Measurements from ENCODE around the gene MICAL2. TPM values are rescaled to one million over a fixed set of nuclear protein-coding genes. Genes with fewer than 3 reads are reported as not detected.

MICAL2 gene
- polyA plus RNA-seq, 1 experiment, result 135 TPM

DNA sequence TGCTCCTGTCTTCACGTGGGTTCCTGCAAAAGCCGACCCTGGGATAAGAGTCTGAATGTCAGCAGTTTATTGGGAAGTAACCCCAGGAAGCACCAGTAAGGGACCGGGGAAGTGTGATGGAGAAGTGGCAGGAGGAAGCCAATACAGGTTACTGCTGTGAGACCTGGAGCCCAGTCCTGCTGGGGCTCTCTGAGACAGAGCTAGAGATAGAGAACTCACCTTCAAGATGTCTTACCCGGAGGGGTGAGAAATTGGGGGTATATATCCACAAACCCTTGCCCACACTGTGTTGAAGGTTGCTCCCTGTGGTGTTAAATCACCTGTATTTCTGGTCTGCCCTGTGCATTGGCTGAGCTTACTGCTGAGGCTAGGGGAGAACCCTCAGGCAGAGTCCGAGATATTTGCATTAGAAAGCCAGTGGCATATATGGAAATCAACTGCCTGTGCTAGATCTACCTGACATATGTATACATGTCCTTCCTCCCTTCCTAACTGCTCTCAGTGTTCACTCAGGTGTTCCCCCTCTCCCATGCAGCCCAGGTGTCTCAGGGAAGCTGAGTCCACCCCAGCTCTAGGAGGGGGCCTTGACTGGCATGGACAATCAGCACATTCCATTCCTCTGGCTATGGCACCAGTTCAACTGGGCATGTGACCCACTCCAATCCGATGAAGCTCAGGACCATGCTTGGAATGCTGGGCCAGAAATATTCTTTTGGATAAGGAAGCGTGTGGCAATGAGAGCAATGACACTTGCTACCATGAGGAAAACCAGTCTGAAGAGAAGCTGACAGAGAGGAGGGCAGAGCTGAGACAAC lies 6.8 kb upstream of the MICAL2 start:
- TF ChIP-seq, protein P1, sequence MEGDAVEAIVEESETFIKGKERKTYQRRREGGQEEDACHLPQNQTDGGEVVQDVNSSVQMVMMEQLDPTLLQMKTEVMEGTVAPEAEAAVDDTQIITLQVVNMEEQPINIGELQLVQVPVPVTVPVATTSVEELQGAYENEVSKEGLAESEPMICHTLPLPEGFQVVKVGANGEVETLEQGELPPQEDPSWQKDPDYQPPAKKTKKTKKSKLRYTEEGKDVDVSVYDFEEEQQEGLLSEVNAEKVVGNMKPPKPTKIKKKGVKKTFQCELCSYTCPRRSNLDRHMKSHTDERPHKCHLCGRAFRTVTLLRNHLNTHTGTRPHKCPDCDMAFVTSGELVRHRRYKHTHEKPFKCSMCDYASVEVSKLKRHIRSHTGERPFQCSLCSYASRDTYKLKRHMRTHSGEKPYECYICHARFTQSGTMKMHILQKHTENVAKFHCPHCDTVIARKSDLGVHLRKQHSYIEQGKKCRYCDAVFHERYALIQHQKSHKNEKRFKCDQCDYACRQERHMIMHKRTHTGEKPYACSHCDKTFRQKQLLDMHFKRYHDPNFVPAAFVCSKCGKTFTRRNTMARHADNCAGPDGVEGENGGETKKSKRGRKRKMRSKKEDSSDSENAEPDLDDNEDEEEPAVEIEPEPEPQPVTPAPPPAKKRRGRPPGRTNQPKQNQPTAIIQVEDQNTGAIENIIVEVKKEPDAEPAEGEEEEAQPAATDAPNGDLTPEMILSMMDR (IDR thresholded peaks at IDR 0.05; ENCODE audit: insufficient read depth, low read depth, low read length), result no peak
- CTCF ChIA-PET, result interaction anchor here (0.7 to 3.7 kb wide), 3 partner anchors 12 to 56 kb away, joined by 4 to 18 read pairs (median 7); no protein-coding TSS in a partner anchor
- Histone ChIP-seq H3K36me3 (ENCODE audit: control insufficient read depth, insufficient read depth, low read length) (no peaks in the 10 kb centered on the region), H3K27me3 (ENCODE audit: control insufficient read depth, insufficient read depth, low read length) (no peaks in the 10 kb centered on the region), H3K4me3 (ENCODE audit: low read depth, low read length) (no peak overlapping the region)
- DNase-seq (ENCODE audit: low read depth), result no peak
- POLR2A ChIA-PET, result interaction anchor here (0.6 kb wide), 2 partner anchors 9 to 12 kb away, joined by 3 to 4 read pairs; no protein-coding TSS in a partner anchor

DNA sequence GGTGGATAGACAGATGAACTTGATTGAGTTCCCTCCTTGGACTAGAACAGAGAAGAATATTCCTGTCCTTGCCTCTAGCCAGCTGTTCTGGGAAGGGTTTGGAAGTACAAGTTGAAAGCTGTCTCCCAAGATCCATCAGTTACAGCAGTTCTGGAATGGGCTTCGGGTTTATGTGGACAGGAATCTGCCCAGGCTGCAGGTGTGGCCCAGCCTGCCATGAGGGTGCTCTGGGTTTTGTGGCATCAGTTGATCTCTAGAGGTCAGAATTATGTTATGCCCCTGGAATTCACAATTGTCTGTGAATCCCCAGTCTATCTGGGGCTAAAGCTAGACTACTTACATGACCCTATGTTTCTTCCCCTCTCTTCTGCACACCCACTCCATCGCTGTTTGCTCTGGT lies 4.9 kb upstream of the MICAL2 start:
- DNase-seq (ENCODE audit: low read depth), result no peak
- TF ChIP-seq, protein P1 (IDR thresholded peaks at IDR 0.05; ENCODE audit: insufficient read depth, low read depth, low read length), result no peak
- CTCF ChIA-PET, result interaction anchor here (1.2 to 1.7 kb wide), 3 partner anchors 39 to 132 kb away, joined by 3 to 5 read pairs (median 4); no protein-coding TSS in a partner anchor
- Histone ChIP-seq H3K27me3 (ENCODE audit: control insufficient read depth, insufficient read depth, low read length) (no peaks in the 10 kb centered on the region), H3K36me3 (ENCODE audit: control insufficient read depth, insufficient read depth, low read length) (no peaks in the 10 kb centered on the region), H3K4me3 (ENCODE audit: low read depth, low read length) (no peak overlapping the region)
- POLR2A ChIA-PET, result no interaction called here

DNA sequence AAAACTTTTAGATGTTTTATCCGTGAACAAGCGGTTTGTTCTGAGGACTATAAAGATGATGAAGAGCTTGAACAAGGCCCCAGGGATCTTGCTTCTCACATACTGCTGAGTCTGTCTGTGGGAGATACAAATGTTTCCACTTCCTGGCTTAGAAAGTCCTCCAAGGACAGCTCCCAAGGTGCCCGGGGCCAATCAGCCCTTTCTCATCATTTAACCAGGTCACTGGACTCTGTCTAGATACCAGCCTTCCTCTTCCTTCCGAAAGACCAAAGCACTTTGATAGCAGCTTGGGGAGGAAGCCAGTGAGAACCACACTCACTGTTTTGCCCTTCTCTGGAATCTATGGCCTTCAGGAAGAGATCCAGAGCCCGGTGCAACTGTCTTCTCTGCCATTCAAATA lies 4.3 kb upstream of the MICAL2 start:
- no peaks in the 10 kb centered on the region for H3K36me3 ChIP-seq (ENCODE audit: control insufficient read depth, insufficient read depth, low read length)
- DNase-seq (ENCODE audit: low read depth), result no peak
- no peaks in the 10 kb centered on the region for H3K27me3 ChIP-seq (ENCODE audit: control insufficient read depth, insufficient read depth, low read length)
- ChIA-PET CTCF (interaction anchor here (0.8 to 1.7 kb wide), 4 partner anchors 18 to 131 kb away, joined by 3 to 5 read pairs (median 4); no protein-coding TSS in a partner anchor), POLR2A (no interaction called here)
- TF ChIP-seq, protein P1 (IDR thresholded peaks at IDR 0.05; ENCODE audit: insufficient read depth, low read depth, low read length), result no peak
- no peak overlapping the region for H3K4me3 ChIP-seq (ENCODE audit: low read depth, low read length)

DNA sequence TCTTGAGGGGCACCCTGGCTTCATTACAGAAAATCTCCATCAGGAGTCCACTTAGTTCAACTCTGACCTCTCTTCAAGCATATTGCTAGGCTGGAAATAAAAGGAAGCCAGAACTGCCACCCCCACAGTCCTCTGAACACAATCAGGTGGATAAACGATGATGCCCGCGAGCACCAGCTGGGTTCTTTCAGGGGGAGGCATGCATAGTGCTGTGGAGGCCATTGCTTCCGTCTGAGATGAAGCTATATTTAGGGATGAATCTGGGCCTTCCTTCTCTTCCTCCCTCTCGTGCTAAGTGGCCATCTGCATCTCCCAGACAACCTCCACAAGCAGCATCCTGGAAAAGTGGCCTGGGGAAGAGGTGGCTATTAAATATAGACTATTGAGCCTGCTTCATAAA lies 3.9 kb upstream of the MICAL2 start:
- no peaks in the 10 kb centered on the region for H3K27me3 ChIP-seq (ENCODE audit: control insufficient read depth, insufficient read depth, low read length)
- ChIA-PET CTCF (interaction anchor here (0.8 to 1.7 kb wide), 4 partner anchors 18 to 131 kb away, joined by 3 to 5 read pairs (median 4); no protein-coding TSS in a partner anchor), POLR2A (no interaction called here)
- DNase-seq (ENCODE audit: low read depth), result no peak
- TF ChIP-seq, protein P1 (IDR thresholded peaks at IDR 0.05; ENCODE audit: insufficient read depth, low read depth, low read length), result no peak
- H3K36me3 ChIP-seq (ENCODE audit: control insufficient read depth, insufficient read depth, low read length), result no peaks in the 10 kb centered on the region
- H3K4me3 ChIP-seq (ENCODE audit: low read depth, low read length), result no peak overlapping the region

DNA sequence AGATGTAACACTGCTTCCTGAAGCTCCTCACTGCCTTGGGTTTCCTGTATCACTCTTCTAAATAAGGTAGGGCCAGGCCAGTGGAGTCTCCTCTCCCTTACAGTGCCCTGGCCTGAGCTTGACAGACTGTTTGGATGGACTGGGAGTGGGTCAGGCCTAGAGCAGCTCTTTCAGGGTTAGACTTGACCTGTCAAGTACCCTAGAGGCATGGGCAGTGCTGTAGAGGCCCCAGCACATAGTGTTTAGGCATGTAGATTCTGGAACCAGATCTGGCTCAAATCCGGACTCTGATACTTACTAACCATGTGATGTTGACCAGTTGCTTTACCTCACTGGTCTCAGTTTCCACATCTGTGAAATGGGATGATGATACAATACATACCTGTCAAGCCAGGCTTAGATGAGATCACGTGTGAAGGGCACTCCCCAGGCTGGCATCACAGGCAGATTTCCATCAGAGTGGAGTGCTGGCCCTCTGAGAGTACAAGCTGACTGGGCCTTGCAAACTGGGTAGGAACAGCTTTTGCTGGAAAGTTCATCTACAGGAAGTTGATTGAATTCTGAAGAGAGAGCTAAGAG lies 1.4 kb upstream of the MICAL2 start:
- Histone ChIP-seq H3K4me3 (ENCODE audit: low read depth, low read length) (no peak overlapping the region), H3K27me3 (ENCODE audit: control insufficient read depth, insufficient read depth, low read length) (no peaks in the 10 kb centered on the region), H3K36me3 (ENCODE audit: control insufficient read depth, insufficient read depth, low read length) (no peaks in the 10 kb centered on the region)
- CTCF ChIA-PET, result interaction anchor here (0.9 to 1.3 kb wide), 5 partner anchors 12 to 128 kb away, joined by 3 to 4 read pairs (median 3); no protein-coding TSS in a partner anchor
- TF ChIP-seq, protein P1 (IDR thresholded peaks at IDR 0.05; ENCODE audit: insufficient read depth, low read depth, low read length), result no peak
- POLR2A ChIA-PET, result no interaction called here
- no peak for DNase-seq (ENCODE audit: low read depth)

Measured in BJ (cell line).